Omental fat pad (tissue), 4 donors: ENCODE data around the gene GPR62. TPM values are rescaled to one million over a fixed set of nuclear protein-coding genes. Genes with fewer than 3 reads are reported as not detected.

Source experiments
- ATAC-seq: fragments of 150-250 bp; one replicate; pipeline ENCODE4 v1.9.1; 2016; ENCODE audit warnings: mild to moderate bottlenecking, moderate library complexity; ENCODE audit not compliant: low FRiP score
- DNase-seq: peaks from one replicate; pipeline ENCODE4 v3.0.0-alpha.2; 2019; ENCODE audit warnings: low spot score
- total RNA-seq, 4 donors: library from RNA; depleted of rRNA; stranded (reverse); fragments of >200 nt; gene quantifications; one replicate each; pipeline ENCODE4 v1.1.0, GENCODE V29; 2016
- TF ChIP-seq, protein P1 (sequence below), 3 donors: fragments of 450-650 bp; IDR thresholded peaks; one replicate each; pipeline ENCODE4 v1.5.1; 2016 to 2017; ENCODE audit warnings: antibody characterized with exemption in 3 of 3, mild to moderate bottlenecking in 3 of 3, moderate library complexity in 2 of 3

The GPR62 gene
- total RNA-seq, 4 donors from 2014 or later: 0.19 to 0.37 (median 0.24) TPM; not detected in 1

DNA sequence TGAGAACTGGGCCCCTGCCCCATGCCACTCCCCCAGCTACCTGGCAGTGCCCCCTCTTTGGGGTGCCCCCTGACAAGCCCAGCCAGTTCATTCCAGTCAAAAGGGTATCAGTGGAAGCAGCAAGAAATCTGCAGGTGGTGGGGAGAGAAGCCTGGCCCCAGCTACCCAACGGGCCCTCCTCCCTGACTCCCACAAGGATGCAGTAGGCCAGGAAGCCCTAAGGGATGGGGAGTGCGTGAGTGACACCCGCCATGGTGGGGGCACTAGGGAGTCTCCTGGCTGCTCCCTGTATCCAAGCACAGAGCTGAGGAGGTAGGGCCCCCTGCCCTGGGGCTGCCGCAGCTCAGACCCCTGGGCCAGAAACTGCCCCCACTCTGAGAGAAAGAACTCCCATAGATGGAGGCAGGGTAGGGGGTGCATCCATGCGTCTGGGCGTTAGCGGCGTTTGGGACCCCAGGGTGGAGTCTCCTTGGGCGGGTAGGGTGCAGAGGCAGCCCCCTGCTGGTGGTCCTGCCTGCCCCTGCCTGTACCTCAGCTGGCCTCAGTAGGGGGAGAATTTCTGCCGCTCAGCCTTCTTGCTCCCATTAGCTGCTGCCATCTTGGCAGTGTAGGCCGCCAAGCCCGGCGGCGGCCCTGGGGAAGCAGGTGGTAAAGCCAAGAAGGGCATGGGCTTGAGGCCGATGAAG is 2.5 kb downstream of the GPR62 start:
- TF ChIP-seq, protein P1, sequence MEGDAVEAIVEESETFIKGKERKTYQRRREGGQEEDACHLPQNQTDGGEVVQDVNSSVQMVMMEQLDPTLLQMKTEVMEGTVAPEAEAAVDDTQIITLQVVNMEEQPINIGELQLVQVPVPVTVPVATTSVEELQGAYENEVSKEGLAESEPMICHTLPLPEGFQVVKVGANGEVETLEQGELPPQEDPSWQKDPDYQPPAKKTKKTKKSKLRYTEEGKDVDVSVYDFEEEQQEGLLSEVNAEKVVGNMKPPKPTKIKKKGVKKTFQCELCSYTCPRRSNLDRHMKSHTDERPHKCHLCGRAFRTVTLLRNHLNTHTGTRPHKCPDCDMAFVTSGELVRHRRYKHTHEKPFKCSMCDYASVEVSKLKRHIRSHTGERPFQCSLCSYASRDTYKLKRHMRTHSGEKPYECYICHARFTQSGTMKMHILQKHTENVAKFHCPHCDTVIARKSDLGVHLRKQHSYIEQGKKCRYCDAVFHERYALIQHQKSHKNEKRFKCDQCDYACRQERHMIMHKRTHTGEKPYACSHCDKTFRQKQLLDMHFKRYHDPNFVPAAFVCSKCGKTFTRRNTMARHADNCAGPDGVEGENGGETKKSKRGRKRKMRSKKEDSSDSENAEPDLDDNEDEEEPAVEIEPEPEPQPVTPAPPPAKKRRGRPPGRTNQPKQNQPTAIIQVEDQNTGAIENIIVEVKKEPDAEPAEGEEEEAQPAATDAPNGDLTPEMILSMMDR (IDR thresholded peaks at IDR 0.05): no peak
- ATAC-seq: no peak
- DNase-seq: no peak

DNA sequence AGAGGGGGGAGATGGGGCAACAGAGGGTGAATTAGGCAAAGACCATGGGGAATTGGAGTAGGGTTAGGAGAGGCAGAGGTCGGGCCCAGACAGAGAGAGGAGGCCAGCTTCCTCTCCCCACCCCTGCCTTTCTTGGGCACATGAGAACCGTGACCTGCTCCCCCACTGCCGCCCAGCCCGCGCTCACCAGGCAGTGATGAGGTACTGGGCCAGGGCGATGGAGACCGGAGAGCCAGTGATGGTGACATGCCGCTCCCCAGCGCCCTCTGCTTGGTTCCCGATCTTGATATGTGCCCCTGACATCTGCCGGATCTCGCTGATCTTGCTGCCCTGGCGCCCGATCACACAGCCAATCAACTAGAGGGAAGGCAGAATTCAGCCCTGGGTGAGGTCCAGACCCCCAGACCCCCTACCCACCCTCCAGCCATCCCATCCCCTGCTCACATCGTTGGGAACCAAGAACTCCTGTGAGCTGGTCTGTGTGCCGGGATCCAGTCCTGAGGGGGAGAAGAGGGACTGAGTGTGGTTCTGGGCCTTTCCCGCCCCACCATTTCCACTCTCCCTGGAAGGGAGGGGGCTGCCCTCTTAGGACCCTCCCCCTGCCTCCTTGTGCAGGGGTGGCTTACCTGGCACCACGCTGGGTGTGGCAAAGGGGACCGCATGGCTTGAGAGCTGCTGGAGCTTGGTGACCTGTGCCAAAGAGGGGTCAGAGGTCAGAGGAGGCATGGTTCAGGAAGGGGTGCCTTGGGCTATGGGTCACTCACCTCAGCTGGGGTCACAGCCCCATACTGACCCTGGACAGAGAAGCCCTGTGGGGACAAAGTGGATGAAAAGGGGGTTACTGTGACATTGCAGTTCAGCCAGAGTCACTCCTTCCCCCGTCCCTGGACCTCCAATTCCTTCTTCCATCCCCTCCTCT is 3.7 kb downstream of the GPR62 start:
- DNase-seq: no peak
- ATAC-seq: no peak
- TF ChIP-seq, protein P1 (IDR thresholded peaks at IDR 0.05): no peak

DNA sequence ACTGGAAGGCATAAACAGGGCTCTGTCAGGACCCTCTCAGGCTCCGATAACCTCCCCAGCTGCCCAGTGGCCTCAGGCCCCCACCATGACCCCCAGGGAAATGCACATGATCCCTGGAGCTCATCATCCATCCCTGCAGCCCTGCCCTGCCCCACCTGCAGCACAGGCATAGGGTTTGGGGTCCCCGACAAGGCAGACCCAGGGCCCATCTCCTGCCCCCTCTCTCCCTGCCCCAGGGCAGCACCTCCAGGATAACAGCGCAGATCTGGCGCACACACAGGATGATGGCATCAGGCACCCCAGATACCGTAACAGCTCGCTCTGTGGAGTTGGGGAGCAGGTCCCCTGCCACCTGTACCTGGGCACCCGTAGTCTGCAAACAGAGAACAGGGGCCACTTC is 4.5 kb downstream of the GPR62 start:
- no peak for ATAC-seq
- TF ChIP-seq, protein P1 (IDR thresholded peaks at IDR 0.05): no peak

DNA sequence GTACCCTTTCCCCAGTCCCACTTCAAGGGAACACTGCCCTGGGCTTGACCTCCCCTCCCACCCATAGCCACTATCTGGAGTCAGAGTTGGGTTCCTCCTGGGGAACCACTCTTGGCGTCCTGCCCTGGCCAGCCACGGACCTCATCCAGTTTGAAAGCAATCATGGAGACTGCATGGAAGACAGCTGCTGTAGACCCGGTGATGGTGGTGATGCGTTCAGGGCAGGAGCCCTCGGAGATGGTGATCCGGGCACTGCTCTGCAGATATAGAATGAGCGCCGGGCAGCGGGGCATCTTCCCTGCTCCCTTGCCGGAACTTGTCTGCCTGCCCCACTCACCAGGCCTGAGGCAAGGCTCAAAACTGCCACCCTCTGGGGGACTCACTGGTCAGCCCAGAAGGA is 5.2 kb downstream of the GPR62 start:
- no peak for ATAC-seq
- DNase-seq: no peak
- TF ChIP-seq, protein P1 (IDR thresholded peaks at IDR 0.05): no peak

More for the DNA sequence above, 4.5 kb downstream of the GPR62 start:
- DNase-seq: no peak

DNA sequence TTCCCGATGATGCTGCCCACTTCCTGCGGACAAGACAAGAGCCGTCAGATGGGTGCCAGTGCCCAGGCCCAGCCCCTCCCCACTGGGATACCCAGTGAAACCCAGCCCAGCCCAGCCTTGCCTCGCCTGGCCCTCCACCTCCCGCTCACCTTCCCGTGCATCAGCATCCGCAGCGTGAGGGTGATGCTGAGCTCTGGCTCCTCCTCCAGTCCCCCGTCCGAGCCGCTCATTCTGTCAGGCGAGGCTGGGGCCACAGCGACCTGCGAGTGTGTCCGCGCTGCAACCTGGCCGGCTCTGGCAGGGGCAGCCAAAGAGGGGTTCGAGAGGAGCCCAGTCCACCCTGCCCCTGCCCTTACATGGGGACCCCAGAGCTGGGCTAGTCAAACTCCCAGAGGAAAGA is 5.8 kb downstream of the GPR62 start:
- TF ChIP-seq, protein P1 (IDR thresholded peaks at IDR 0.05): no peak
- no peak for ATAC-seq
- DNase-seq: no peak

DNA sequence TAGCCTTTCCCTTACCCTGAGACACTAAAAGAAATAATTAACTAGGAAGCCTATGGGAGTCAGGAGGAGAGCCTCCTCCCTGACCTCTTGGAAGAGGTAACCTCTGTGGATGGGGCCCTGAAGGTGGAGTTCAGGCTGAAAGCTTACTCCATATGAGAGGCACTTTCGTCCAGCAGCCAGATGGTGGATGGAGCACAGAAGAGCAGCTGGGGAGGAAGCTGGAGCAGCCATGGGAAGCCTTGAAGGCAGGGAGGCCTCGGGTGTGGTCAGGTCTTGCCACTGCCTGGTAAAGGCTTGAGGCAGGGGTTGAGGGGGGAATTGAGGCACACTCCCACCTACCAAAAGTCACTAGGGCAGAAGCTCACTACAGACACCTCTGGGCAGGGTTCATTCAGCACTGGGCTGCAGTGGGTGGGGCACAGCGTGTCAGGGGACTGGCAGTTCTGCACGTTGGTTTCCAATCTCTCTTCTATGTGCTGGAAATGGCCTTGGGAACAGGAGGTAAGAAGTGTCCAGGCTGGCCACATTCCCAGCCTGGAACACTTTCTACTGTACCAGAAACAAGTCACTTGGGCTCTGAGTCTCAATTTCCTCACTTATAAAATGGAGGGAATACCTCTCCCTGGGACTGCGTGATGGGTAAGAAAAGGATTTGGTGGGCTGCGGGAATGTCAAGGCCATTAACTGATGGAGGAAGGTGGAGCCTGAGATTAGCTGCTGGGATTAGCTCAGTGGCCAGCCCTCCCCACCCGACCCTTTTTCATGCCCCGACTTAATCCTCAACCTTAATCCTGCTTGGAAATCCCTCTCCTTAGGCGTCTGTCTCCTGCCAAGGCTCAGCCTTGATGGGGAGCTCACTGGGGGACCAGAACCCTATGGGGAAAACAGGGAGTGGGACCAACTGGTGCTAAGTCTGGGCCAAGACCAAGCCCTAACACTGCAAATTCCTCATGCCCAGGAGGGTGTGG is 6.7 kb downstream of the GPR62 start:
- no peak for DNase-seq
- ATAC-seq: no peak
- TF ChIP-seq, protein P1 (IDR thresholded peaks at IDR 0.05): no peak
